Progenitor cell of endocrine pancreas (in vitro differentiated cells): Measurements from ENCODE around the gene ATE1. TPM values are rescaled to one million over a fixed set of nuclear protein-coding genes. Genes with fewer than 3 reads are reported as not detected.

Experiments
- DNase-seq: peaks from one replicate; pipeline ENCODE4 v3.0.0; 2021; ENCODE audit warnings: low spot score; ENCODE audit not compliant: unreplicated experiment
- H3K27ac Mint-ChIP-seq: 2 replicates; pipeline ENCODE4 v1.8.0; 2021; ENCODE audit warnings: mild to moderate bottlenecking, moderate library complexity, mixed read lengths
- H3K27me3 Mint-ChIP-seq: 2 replicates; pipeline ENCODE4 v1.8.0; 2021; ENCODE audit warnings: mixed read lengths
- H3K36me3 Mint-ChIP-seq: 2 replicates; pipeline ENCODE4 v1.8.0; 2022; ENCODE audit warnings: mixed read lengths; ENCODE audit not compliant: insufficient read depth
- H3K4me1 Mint-ChIP-seq: 2 replicates; pipeline ENCODE4 v1.8.0; 2021; ENCODE audit warnings: low read depth, mixed read lengths
- H3K4me3 Mint-ChIP-seq: 2 replicates; pipeline ENCODE4 v1.8.0; 2021; ENCODE audit warnings: low read depth, mild to moderate bottlenecking, moderate library complexity, mixed read lengths
- H3K9me3 Mint-ChIP-seq: 2 replicates; pipeline ENCODE4 v1.8.0; 2021; ENCODE audit warnings: low read depth, mixed read lengths
- CTCF ChIP-seq: fragments of 200-600 bp; sonication (generic); IDR thresholded peaks from one replicate; pipeline ENCODE4 v1.5.0; 2021; ENCODE audit warnings: antibody characterized with exemption, mild to moderate bottlenecking; ENCODE audit not compliant: unreplicated experiment
- total RNA-seq: library from RNA; stranded (reverse); gene quantifications from 2 replicates; pipeline ENCODE4 v1.2.1, GENCODE V29; 2021

The ATE1 gene
- total RNA-seq, 1 donor from 2014 or later, result 41.0 TPM

GRCh38 chr10:121698902-121699301, 228.9 kb downstream of the ATE1 start:
- H3K4me1 Mint-ChIP-seq, result peaks cover 11% of the 10 kb centered on the region
- no peak for TF ChIP-seq CTCF
- no peak overlapping the region for H3K27ac Mint-ChIP-seq
- no peaks in the 10 kb centered on the region for H3K9me3 Mint-ChIP-seq
- H3K27me3 Mint-ChIP-seq, result no peaks in the 10 kb centered on the region
- H3K4me3 Mint-ChIP-seq, result no peak overlapping the region
- DNase-seq, result no peak
- no peaks in the 10 kb centered on the region for H3K36me3 Mint-ChIP-seq

GRCh38 chr10:121698336-121698735, 229.5 kb downstream of the ATE1 start:
- no peak for DNase-seq
- TF ChIP-seq CTCF, result no peak
- H3K36me3 Mint-ChIP-seq, result no peaks in the 10 kb centered on the region
- no peak overlapping the region for H3K27ac Mint-ChIP-seq
- H3K27me3 Mint-ChIP-seq, result no peaks in the 10 kb centered on the region
- H3K9me3 Mint-ChIP-seq, result no peaks in the 10 kb centered on the region
- no peak overlapping the region for H3K4me3 Mint-ChIP-seq
- H3K4me1 Mint-ChIP-seq, result peaks cover 11% of the 10 kb centered on the region

GRCh38 chr10:121696854-121697253, 231.0 kb downstream of the ATE1 start:
- Mint-ChIP-seq H3K36me3 (no peaks in the 10 kb centered on the region), H3K27me3 (no peaks in the 10 kb centered on the region), H3K4me3 (no peak overlapping the region), H3K9me3 (no peaks in the 10 kb centered on the region), H3K4me1 (peaks cover 11% of the 10 kb centered on the region), H3K27ac (no peak overlapping the region)
- peak; percentile 51 for TF ChIP-seq CTCF
- DNase-seq, result no peak

GRCh38 chr10:121695731-121696464, 231.9 kb downstream of the ATE1 start:
- Mint-ChIP-seq H3K36me3 (no peaks in the 10 kb centered on the region), H3K4me3 (no peak overlapping the region), H3K9me3 (no peaks in the 10 kb centered on the region), H3K4me1 (peaks cover 13% of the 10 kb centered on the region), H3K27ac (peak overlapping the region; percentile 53), H3K27me3 (no peaks in the 10 kb centered on the region)
- no peak for TF ChIP-seq CTCF
- DNase-seq, result no peak

DNA sequence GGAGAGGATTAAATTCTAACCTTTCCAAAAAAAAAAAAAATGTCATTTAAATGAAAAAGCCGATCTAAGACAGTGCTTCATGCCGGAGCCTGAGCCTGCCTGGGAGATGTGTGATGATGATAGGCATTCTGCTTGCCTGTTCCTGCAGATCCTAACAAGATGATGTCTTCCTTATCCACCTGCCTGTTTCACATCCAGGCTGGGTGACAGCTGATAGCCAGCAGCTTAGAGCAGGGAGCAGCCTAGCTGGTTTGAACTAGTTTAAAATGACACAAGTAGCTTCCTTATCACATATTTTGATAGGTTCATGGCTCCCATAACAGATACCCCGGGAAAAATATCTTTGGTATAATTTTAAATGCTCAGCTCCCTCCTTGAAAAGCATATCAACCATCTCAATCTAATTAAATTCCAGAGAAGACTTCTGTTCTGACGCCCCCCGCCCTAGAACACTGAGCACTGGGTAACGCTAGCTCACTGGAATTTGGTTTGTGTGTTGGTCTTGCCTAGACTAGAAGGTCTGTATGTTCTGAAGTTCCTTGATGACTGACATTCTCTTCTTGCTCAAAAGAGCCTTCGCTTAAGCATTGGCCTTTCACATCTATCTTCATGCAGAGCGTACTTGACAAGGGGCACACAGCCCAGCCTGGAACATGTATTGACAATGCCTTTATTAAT, 232.7 kb downstream of the ATE1 start:
- peaks cover 21% of the 10 kb centered on the region for H3K4me1 Mint-ChIP-seq
- H3K27me3 Mint-ChIP-seq, result no peaks in the 10 kb centered on the region
- no peak for TF ChIP-seq CTCF

More for the DNA sequence above, 232.7 kb downstream of the ATE1 start:
- no peak overlapping the region for H3K4me3 Mint-ChIP-seq
- H3K27ac Mint-ChIP-seq, result no peak overlapping the region
- DNase-seq, result no peak
- H3K9me3 Mint-ChIP-seq, result no peaks in the 10 kb centered on the region
- no peaks in the 10 kb centered on the region for H3K36me3 Mint-ChIP-seq
